H1 (cell line): Measurements from ENCODE around the gene HEATR9. TPM values are rescaled to one million over a fixed set of nuclear protein-coding genes. Genes with fewer than 3 reads are reported as not detected.

Source experiments
- ATF3 ChIP-seq: IDR thresholded peaks from 2 replicates; pipeline ENCODE4 v1.6.1; 2011; ENCODE audit warnings: low read depth, mild to moderate bottlenecking, low read length; ENCODE audit not compliant: insufficient read depth
- E2F6 ChIP-seq: IDR thresholded peaks from 2 replicates; pipeline ENCODE4 v1.6.1; 2012; ENCODE audit warnings: inconsistent platforms
- FOSL1 ChIP-seq: IDR thresholded peaks from 2 replicates; pipeline ENCODE4 v1.6.1; 2011; ENCODE audit warnings: mild to moderate bottlenecking, low read depth, low read length, moderate library complexity; ENCODE audit not compliant: insufficient read depth
- JUN ChIP-seq: IDR thresholded peaks from 2 replicates; pipeline ENCODE4 v1.6.1; 2011; ENCODE audit warnings: low read depth, mild to moderate bottlenecking, improper control_type of control experiment, low read length
- KDM1A ChIP-seq: fragments of 200-600, 300-600 bp; sonication (generic); IDR thresholded peaks from 2 replicates; pipeline ENCODE4 v1.7.1; 2016; ENCODE audit warnings: mild to moderate bottlenecking, low read length, borderline replicate concordance
- MAX ChIP-seq: IDR thresholded peaks from 2 replicates; pipeline ENCODE4 v1.6.1; 2012; ENCODE audit warnings: inconsistent platforms
- POU5F1 ChIP-seq: IDR thresholded peaks from 2 replicates; pipeline ENCODE4 v1.6.1; 2011; ENCODE audit warnings: low read depth, mild to moderate bottlenecking, low read length, moderate library complexity
- RXRA ChIP-seq: IDR thresholded peaks from 2 replicates; pipeline ENCODE4 v1.6.1; 2011; ENCODE audit warnings: low read depth, mild to moderate bottlenecking, low read length, moderate library complexity; ENCODE audit not compliant: insufficient read depth
- TAF7 ChIP-seq: optimal IDR thresholded peaks from 2 replicates; pipeline ENCODE3; 2011; ENCODE audit warnings: low read depth, mild to moderate bottlenecking, inconsistent platforms, low read length, moderate library complexity, borderline replicate concordance
- TEAD4 ChIP-seq: IDR thresholded peaks from 2 replicates; pipeline ENCODE4 v1.6.1; 2012; ENCODE audit warnings: low read depth, low read length, inconsistent platforms, mixed read lengths
- ZNF274 ChIP-seq: IDR thresholded peaks from 2 replicates; pipeline ENCODE4 v1.7.0; 2012; ENCODE audit warnings: low read length, borderline replicate concordance; ENCODE audit errors: extremely low read depth
- polyA plus RNA-seq, 7 experiments: library from polyadenylated mRNA; depleted of rRNA in 3 of 7; stranded (reverse) in 5 of 7; unstranded in 2 of 7; fragments of >200 nt in 5 of 7; fragments of 200-250 nt in 2 of 7; gene quantifications; 1 replicate in 5 of 7; 2 replicates in 1 of 7; 4 replicates in 1 of 7; pipeline versions ENCODE4 v1.2.1 to v1.2.3, GENCODE V29; 2011 to 2013; ENCODE audit warnings: missing spikeins in 2 of 7, mixed read lengths in 2 of 7
- total RNA-seq: library from RNA; stranded (reverse); fragmentation: NEBNext Ultra II Directional; extraction: Animal tissue kit (Norgen Biotek cat#: 25700); gene quantifications from 2 replicates; pipeline ENCODE4 v1.2.1, GENCODE V29; 2021

The HEATR9 gene
- total and polyA plus RNA-seq, 2 of the 8 experiments (the other 6 are each of a cell fraction or from before 2014, with no cell fraction given): not detected

- TF ChIP-seq JUN (no peak), TEAD4 (no peak), E2F6 (peak; percentile 60; the same call in 1 of the 2 replicates), TAF7 (peak; percentile 99), MAX (peak; percentile 56; the same call in 1 of the 2 replicates), POU5F1 (no peak), ATF3 (no peak), ZNF274 (no peak), RXRA (no peak), FOSL1 (peak; percentile 7; the same call in 1 of the 2 replicates), KDM1A (no peak)
Observed at GRCh38 chr17:35808962-35809854, 59.5 kb downstream of the HEATR9 start, which contains the start of gene TAF15 (continued).
